K562 (cell line): Measurements from ENCODE around the gene DGCR8.

Source experiments
- ETV6 ChIP-seq, 3 experiments: fragments of 150-350 bp in 1 of 3; sonication (generic) in 1 of 3; formaldehyde crosslinking in 1 of 3; IDR thresholded peaks; 2 replicates each; pipeline versions ENCODE4 v1.6.1 to v1.8.0; 2014 to 2022; ENCODE audit warnings: borderline replicate concordance in 2 of 3, low read depth in 2 of 3, antibody characterized with exemption in 1 of 3, low read length in 1 of 3, mild to moderate bottlenecking in 1 of 3, missing genetic modification reagents in 1 of 3
- EZH2 ChIP-seq: IDR thresholded peaks from 2 replicates; pipeline ENCODE4 v1.6.1; 2012; ENCODE audit warnings: low read depth, mild to moderate bottlenecking, inconsistent platforms, low read length, borderline replicate concordance
- ZNF311 ChIP-seq: fragments of 250-450 bp; sonication (Bioruptor Pico); IDR thresholded peaks from 2 replicates; pipeline ENCODE4 v1.4.0; 2020; ENCODE audit warnings: mild to moderate bottlenecking, moderate library complexity
- ZNF584 ChIP-seq: fragments of 200-800 bp; sonication (Bioruptor generic); IDR thresholded peaks from 2 replicates; pipeline ENCODE4 v1.6.1; 2016; ENCODE audit warnings: low read depth, mild to moderate bottlenecking, missing genetic modification characterization, missing compliant biosample characterization
- ZNF644 ChIP-seq: fragments of 200-800 bp; sonication (Bioruptor generic); IDR thresholded peaks from 2 replicates; pipeline ENCODE4 v1.6.1; 2016; ENCODE audit warnings: low read depth, missing genetic modification characterization, missing compliant biosample characterization
- TF ChIP-seq, protein P1 (sequence below): fragments of 150-350 bp; conservative IDR thresholded peaks from 2 replicates; pipeline ENCODE4 v1.6.1; 2014; ENCODE audit warnings: low read length
- TF ChIP-seq, protein P2 (sequence below): sonication (generic); formaldehyde crosslinking; IDR thresholded peaks from 2 replicates; pipeline ENCODE4 v1.8.1; 2023; ENCODE audit warnings: mild to moderate bottlenecking, missing genetic modification reagents
- TF ChIP-seq, protein P3 (sequence below), 2 experiments: fragments of 450-650 bp; formaldehyde crosslinking in 1 of 2; IDR thresholded peaks; 2 replicates each; pipeline versions ENCODE4 v1.4.0 to v1.6.1; 2014 to 2020; ENCODE audit warnings: mild to moderate bottlenecking in 2 of 2, borderline replicate concordance in 1 of 2, low read depth in 1 of 2

DNA sequence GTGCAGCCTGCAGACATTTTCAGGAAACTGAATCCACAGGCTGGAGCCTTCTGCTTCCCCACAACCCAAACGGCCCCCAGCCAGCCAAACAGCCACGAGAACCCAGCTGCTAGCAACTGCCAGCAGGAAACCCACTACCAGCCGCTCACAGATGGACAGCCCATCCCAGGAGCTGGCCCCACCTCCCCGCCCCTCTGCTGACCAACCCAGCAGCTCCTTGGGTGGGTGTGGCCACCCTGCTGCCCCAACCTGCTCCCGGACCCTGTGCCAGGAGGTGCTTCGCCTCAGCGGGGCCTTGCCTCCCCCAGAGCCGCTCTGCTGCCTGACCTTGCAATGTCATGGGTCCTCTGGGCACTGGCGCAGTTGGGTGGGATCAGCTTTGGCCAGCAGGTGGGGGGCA, 79.0 kb downstream of the DGCR8 start:
- TF ChIP-seq ETV6 (IDR thresholded peaks at IDR 0.05; ENCODE audit: borderline replicate concordance in 1 of 2, low read depth in 2 of 2, low read length in 1 of 2) (no peak), ETV6 (CRISPR knock-in tag; IDR thresholded peaks at IDR 0.05; ENCODE audit: borderline replicate concordance) (no peak), EZH2 (no peak), ZNF644 (tag) (no peak), ZNF311 (CRISPR knock-in tag) (no peak), ZNF584 (CRISPR knock-in tag) (no peak)
- TF ChIP-seq, protein P1, sequence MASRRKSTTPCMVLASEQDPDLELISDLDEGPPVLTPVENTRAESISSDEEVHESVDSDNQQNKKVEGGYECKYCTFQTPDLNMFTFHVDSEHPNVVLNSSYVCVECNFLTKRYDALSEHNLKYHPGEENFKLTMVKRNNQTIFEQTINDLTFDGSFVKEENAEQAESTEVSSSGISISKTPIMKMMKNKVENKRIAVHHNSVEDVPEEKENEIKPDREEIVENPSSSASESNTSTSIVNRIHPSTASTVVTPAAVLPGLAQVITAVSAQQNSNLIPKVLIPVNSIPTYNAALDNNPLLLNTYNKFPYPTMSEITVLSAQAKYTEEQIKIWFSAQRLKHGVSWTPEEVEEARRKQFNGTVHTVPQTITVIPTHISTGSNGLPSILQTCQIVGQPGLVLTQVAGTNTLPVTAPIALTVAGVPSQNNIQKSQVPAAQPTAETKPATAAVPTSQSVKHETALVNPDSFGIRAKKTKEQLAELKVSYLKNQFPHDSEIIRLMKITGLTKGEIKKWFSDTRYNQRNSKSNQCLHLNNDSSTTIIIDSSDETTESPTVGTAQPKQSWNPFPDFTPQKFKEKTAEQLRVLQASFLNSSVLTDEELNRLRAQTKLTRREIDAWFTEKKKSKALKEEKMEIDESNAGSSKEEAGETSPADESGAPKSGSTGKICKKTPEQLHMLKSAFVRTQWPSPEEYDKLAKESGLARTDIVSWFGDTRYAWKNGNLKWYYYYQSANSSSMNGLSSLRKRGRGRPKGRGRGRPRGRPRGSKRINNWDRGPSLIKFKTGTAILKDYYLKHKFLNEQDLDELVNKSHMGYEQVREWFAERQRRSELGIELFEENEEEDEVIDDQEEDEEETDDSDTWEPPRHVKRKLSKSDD = no peak
- TF ChIP-seq, protein P2, sequence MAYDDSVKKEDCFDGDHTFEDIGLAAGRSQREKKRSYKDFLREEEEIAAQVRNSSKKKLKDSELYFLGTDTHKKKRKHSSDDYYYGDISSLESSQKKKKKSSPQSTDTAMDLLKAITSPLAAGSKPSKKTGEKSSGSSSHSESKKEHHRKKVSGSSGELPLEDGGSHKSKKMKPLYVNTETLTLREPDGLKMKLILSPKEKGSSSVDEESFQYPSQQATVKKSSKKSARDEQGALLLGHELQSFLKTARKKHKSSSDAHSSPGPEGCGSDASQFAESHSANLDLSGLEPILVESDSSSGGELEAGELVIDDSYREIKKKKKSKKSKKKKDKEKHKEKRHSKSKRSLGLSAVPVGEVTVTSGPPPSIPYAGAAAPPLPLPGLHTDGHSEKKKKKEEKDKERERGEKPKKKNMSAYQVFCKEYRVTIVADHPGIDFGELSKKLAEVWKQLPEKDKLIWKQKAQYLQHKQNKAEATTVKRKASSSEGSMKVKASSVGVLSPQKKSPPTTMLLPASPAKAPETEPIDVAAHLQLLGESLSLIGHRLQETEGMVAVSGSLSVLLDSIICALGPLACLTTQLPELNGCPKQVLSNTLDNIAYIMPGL (CRISPR knock-in tag) = no peak
- TF ChIP-seq, protein P3, sequence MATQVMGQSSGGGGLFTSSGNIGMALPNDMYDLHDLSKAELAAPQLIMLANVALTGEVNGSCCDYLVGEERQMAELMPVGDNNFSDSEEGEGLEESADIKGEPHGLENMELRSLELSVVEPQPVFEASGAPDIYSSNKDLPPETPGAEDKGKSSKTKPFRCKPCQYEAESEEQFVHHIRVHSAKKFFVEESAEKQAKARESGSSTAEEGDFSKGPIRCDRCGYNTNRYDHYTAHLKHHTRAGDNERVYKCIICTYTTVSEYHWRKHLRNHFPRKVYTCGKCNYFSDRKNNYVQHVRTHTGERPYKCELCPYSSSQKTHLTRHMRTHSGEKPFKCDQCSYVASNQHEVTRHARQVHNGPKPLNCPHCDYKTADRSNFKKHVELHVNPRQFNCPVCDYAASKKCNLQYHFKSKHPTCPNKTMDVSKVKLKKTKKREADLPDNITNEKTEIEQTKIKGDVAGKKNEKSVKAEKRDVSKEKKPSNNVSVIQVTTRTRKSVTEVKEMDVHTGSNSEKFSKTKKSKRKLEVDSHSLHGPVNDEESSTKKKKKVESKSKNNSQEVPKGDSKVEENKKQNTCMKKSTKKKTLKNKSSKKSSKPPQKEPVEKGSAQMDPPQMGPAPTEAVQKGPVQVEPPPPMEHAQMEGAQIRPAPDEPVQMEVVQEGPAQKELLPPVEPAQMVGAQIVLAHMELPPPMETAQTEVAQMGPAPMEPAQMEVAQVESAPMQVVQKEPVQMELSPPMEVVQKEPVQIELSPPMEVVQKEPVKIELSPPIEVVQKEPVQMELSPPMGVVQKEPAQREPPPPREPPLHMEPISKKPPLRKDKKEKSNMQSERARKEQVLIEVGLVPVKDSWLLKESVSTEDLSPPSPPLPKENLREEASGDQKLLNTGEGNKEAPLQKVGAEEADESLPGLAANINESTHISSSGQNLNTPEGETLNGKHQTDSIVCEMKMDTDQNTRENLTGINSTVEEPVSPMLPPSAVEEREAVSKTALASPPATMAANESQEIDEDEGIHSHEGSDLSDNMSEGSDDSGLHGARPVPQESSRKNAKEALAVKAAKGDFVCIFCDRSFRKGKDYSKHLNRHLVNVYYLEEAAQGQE (IDR thresholded peaks at IDR 0.05; ENCODE audit: borderline replicate concordance) = no peak
- TF ChIP-seq, protein P3 (CRISPR knock-in tag; IDR thresholded peaks at IDR 0.05; ENCODE audit: low read depth) = no peak
